Progenitor cell of endocrine pancreas (in vitro differentiated cells): ENCODE data around the gene BEST2. TPM values are rescaled to one million over a fixed set of nuclear protein-coding genes. Genes with fewer than 3 reads are reported as not detected.

Source experiments
- DNase-seq: peaks from one replicate; pipeline ENCODE4 v3.0.0; 2021; ENCODE audit warnings: low spot score; ENCODE audit not compliant: unreplicated experiment
- H3K27ac Mint-ChIP-seq: 2 replicates; pipeline ENCODE4 v1.8.0; 2021; ENCODE audit warnings: mild to moderate bottlenecking, moderate library complexity, mixed read lengths
- H3K27me3 Mint-ChIP-seq: 2 replicates; pipeline ENCODE4 v1.8.0; 2021; ENCODE audit warnings: mixed read lengths
- H3K36me3 Mint-ChIP-seq: 2 replicates; pipeline ENCODE4 v1.8.0; 2022; ENCODE audit warnings: mixed read lengths; ENCODE audit not compliant: insufficient read depth
- H3K4me1 Mint-ChIP-seq: 2 replicates; pipeline ENCODE4 v1.8.0; 2021; ENCODE audit warnings: low read depth, mixed read lengths
- H3K4me3 Mint-ChIP-seq: 2 replicates; pipeline ENCODE4 v1.8.0; 2021; ENCODE audit warnings: low read depth, mild to moderate bottlenecking, moderate library complexity, mixed read lengths
- H3K9me3 Mint-ChIP-seq: 2 replicates; pipeline ENCODE4 v1.8.0; 2021; ENCODE audit warnings: low read depth, mixed read lengths
- total RNA-seq: library from RNA; stranded (reverse); gene quantifications from 2 replicates; pipeline ENCODE4 v1.2.1, GENCODE V29; 2021
- TF ChIP-seq, protein P1 (sequence below): fragments of 200-600 bp; sonication (generic); IDR thresholded peaks from one replicate; pipeline ENCODE4 v1.5.0; 2021; ENCODE audit warnings: antibody characterized with exemption, mild to moderate bottlenecking; ENCODE audit not compliant: unreplicated experiment

Gene BEST2
- total RNA-seq, 1 donor from 2014 or later: not detected

DNA sequence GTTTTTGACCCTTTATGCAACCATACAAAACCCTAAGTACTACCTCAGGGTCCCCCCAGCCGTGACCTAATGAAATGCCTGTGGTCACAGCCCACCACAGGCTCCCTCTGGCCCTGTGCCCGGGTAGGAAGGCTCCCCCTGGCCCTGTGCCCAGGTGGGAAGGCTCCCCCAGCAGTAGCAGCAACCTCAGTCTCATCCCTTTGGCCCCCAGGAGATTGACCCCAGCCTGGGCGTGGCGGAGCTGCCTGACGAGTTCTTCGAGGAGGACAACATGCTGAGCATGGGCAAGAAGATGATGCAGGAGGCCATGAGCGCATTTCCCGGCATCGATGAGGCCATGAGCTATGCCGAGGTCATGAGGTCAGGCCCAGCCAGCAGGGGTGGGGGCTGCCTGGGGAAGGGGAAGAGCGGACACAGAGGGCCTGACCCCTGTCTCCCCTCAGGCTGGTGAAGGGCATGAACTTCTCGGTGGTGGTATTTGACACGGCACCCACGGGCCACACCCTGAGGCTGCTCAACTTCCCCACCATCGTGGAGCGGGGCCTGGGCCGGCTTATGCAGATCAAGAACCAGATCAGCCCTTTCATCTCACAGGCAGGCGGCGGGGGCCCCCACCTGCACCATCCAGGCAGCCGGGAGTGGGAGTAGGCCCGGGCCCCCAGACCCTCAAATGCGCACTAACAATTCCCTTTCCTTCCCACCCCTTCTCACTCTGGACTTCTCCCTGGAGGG lies 6.3 kb upstream of the BEST2 start:
- Mint-ChIP-seq H3K36me3 (peaks cover 31% of the 10 kb centered on the region), H3K27me3 (peaks cover 14% of the 10 kb centered on the region)

DNA sequence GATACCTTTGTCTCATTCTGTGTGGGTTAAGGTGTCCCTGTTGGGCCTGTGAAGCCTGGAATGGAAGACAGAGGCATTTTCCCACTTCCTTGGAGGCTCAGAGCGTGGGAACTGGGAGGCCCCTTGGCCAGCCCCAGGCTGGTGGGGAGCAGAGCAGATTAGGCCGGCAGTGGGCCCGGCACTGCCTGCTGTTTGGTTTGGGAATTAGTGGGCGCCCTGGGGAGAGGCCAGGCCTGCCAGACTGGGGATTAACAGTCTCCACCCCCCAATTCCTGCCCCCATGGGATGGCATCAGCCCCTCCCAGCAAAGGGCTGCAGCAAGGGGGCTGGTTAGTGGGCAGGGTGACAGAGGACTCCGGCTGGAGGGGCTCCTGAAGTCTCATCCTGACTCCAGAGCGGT lies 3.1 kb upstream of the BEST2 start:
- no peak overlapping the region for H3K27ac Mint-ChIP-seq
- TF ChIP-seq, protein P1, sequence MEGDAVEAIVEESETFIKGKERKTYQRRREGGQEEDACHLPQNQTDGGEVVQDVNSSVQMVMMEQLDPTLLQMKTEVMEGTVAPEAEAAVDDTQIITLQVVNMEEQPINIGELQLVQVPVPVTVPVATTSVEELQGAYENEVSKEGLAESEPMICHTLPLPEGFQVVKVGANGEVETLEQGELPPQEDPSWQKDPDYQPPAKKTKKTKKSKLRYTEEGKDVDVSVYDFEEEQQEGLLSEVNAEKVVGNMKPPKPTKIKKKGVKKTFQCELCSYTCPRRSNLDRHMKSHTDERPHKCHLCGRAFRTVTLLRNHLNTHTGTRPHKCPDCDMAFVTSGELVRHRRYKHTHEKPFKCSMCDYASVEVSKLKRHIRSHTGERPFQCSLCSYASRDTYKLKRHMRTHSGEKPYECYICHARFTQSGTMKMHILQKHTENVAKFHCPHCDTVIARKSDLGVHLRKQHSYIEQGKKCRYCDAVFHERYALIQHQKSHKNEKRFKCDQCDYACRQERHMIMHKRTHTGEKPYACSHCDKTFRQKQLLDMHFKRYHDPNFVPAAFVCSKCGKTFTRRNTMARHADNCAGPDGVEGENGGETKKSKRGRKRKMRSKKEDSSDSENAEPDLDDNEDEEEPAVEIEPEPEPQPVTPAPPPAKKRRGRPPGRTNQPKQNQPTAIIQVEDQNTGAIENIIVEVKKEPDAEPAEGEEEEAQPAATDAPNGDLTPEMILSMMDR: no peak
- H3K4me3 Mint-ChIP-seq: no peak overlapping the region
- H3K27me3 Mint-ChIP-seq: peaks cover 43% of the 10 kb centered on the region
- no peaks in the 10 kb centered on the region for H3K4me1 Mint-ChIP-seq
- DNase-seq: no peak
- H3K9me3 Mint-ChIP-seq: peaks cover 5% of the 10 kb centered on the region
- peaks cover 23% of the 10 kb centered on the region for H3K36me3 Mint-ChIP-seq

More for the DNA sequence above, 6.3 kb upstream of the BEST2 start:
- TF ChIP-seq, protein P1: no peak
- Mint-ChIP-seq H3K4me3 (no peak overlapping the region), H3K9me3 (peaks cover 5% of the 10 kb centered on the region), H3K4me1 (no peaks in the 10 kb centered on the region), H3K27ac (no peak overlapping the region)
- DNase-seq: no peak

DNA sequence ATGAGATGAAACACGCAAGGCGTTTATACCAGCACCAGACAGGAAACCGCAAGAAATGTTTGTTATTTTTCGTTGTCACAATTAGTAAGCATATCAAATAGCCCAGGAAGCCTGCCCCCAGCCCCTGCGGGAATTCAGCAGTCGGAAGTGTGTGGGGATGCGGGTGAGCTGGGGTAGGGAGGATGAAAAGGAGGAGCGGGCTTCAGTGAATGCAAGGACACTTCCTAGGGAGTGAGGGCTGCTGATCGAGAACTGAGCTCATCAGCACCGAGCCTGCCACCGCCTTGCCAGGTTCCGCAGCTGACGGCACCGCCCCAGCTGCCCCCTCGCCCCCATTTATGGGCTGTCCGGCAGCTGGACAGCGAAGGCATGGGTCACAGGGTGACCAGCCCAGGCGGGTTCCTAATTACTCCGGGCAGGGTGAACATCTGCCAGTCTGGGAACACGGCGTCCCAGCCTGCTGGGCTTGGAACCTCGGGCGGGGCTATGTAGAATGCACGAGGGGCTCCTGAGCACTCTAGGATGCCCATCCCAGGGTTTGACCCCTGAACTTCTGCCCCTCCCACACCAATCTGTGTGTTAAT lies 1.6 kb upstream of the BEST2 start:
- no peak overlapping the region for H3K4me3 Mint-ChIP-seq
- no peaks in the 10 kb centered on the region for H3K4me1 Mint-ChIP-seq
- peaks cover 19% of the 10 kb centered on the region for H3K36me3 Mint-ChIP-seq
- DNase-seq: no peak
- H3K27ac Mint-ChIP-seq: no peak overlapping the region
- TF ChIP-seq, protein P1: no peak
- peaks cover 5% of the 10 kb centered on the region for H3K9me3 Mint-ChIP-seq
- peaks cover 46% of the 10 kb centered on the region for H3K27me3 Mint-ChIP-seq

DNA sequence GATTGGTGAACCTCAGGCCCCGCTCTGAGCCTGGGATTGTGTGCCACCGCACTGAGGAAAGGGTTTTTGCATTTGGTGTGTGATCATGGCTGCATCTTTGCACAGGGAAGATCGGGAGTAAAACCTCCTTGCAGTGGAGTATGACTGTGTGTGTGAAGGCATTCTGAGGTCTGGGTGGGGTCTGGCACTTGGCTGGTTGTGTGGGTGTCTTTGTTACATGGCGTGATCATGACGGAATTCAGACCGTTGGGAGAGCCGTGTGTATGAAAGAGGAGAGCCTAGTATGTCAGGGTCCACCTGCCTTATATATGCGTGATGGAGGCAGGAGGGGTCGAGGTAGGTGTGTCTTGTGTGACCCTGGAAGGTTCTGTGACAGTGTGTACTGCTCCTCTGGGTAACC lies 740 bp upstream of the BEST2 start:
- TF ChIP-seq, protein P1: no peak
- H3K4me3 Mint-ChIP-seq: no peak overlapping the region

DNA sequence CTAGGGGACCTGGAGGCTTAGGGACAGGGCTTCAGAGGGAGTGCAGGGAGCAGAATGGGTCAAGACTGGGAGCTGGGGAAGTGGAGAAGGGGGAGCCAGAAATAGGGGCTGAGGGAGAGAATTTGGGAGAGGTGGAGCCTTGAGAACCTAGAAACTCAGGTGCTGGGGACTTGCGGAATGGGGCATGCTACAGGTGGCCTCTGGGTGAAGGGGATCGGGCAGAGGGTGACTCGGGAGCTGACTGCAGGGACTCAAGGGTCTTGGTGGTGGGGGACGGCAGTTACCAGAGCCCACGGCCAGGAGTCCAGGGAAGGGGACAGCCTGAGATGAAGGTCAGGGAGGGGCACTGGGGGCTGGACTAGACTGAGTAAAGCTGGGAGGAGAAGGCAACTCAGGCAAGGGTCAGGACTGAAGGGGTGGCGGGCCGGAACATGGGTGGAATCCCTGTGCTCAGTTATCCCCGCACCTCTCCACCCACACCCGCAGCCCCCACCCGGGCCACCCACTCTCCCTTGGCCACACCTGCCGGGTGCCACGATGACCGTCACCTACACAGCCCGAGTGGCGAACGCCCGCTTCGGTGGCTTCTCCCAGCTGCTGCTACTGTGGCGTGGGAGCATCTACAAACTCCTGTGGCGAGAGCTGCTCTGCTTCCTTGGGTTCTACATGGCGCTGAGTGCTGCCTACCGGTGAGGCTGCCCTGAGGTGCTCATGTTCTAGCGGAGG lies 628 bp downstream of the BEST2 start:
- peaks cover 12% of the 10 kb centered on the region for H3K36me3 Mint-ChIP-seq
- peaks cover 46% of the 10 kb centered on the region for H3K27me3 Mint-ChIP-seq
- TF ChIP-seq, protein P1: no peak
- no peak overlapping the region for H3K4me3 Mint-ChIP-seq
- H3K9me3 Mint-ChIP-seq: peaks cover 5% of the 10 kb centered on the region
- H3K4me1 Mint-ChIP-seq: peaks cover 4% of the 10 kb centered on the region
- no peak for DNase-seq
- no peak overlapping the region for H3K27ac Mint-ChIP-seq

More for the DNA sequence above, 740 bp upstream of the BEST2 start:
- DNase-seq: no peak
- Mint-ChIP-seq H3K36me3 (peaks cover 17% of the 10 kb centered on the region), H3K27me3 (peaks cover 46% of the 10 kb centered on the region), H3K27ac (no peak overlapping the region), H3K4me1 (no peaks in the 10 kb centered on the region), H3K9me3 (peaks cover 5% of the 10 kb centered on the region)
